Skeletal muscle satellite cell (primary cell): ENCODE data around the gene DNAJB6.

ENCODE experiments used
- H3K27me3 ChIP-seq: 2 replicates; pipeline ENCODE4 v1.7.0; 2013; ENCODE audit warnings: low read length; ENCODE audit not compliant: control insufficient read depth, insufficient read depth
- H3K36me3 ChIP-seq: 2 replicates; pipeline ENCODE4 v1.7.0; 2013; ENCODE audit warnings: mild to moderate bottlenecking, control low read depth, low read length; ENCODE audit not compliant: insufficient read depth
- H3K4me1 ChIP-seq: 2 replicates; pipeline ENCODE4 v1.7.0; 2013; ENCODE audit warnings: low read length; ENCODE audit not compliant: control insufficient read depth, insufficient read depth
- H3K4me2 ChIP-seq: 2 replicates; pipeline ENCODE4 v1.7.0; 2013; ENCODE audit warnings: mild to moderate bottlenecking, low read length
- H3K4me3 ChIP-seq: 2 replicates; pipeline ENCODE4 v1.7.0; 2013; ENCODE audit warnings: low read length
- H3K9ac ChIP-seq: 2 replicates; pipeline ENCODE4 v1.7.0; 2013; ENCODE audit warnings: mild to moderate bottlenecking, low read depth, low read length, moderate library complexity
- H3K9me3 ChIP-seq: replicated peaks from 2 replicates; pipeline ENCODE4 v1.7.0; 2013; ENCODE audit warnings: mild to moderate bottlenecking, control low read depth, low read length

The DNAJB6 gene

GRCh38 chr7:157462840-157463239 lies 126.0 kb downstream of the DNAJB6 start:
- Histone ChIP-seq H3K4me3 (no peak overlapping the region), H3K4me1 (no peaks in the 10 kb centered on the region), H3K27me3 (peaks cover 5% of the 10 kb centered on the region), H3K4me2 (no peak overlapping the region), H3K9ac (no peak overlapping the region), H3K36me3 (no peaks in the 10 kb centered on the region), H3K9me3 (no peaks in the 10 kb centered on the region)

GRCh38 chr7:157463245-157463644 lies 126.4 kb downstream of the DNAJB6 start:
- Histone ChIP-seq H3K36me3 (no peaks in the 10 kb centered on the region), H3K27me3 (peaks cover 5% of the 10 kb centered on the region), H3K4me3 (no peak overlapping the region), H3K9me3 (no peaks in the 10 kb centered on the region), H3K4me2 (no peak overlapping the region), H3K9ac (no peak overlapping the region), H3K4me1 (no peaks in the 10 kb centered on the region)

- H3K9me3 ChIP-seq, result no peaks in the 10 kb centered on the region
- no peak overlapping the region for H3K9ac ChIP-seq
- no peak overlapping the region for H3K4me3 ChIP-seq
- H3K27me3 ChIP-seq, result peaks cover 5% of the 10 kb centered on the region
- H3K36me3 ChIP-seq, result no peaks in the 10 kb centered on the region
- no peak overlapping the region for H3K4me2 ChIP-seq
- H3K4me1 ChIP-seq, result no peaks in the 10 kb centered on the region
Measured at GRCh38 chr7:157464111-157464970, 127.5 kb downstream of the DNAJB6 start.

- Histone ChIP-seq H3K4me3 (no peak overlapping the region), H3K9me3 (no peaks in the 10 kb centered on the region), H3K36me3 (no peaks in the 10 kb centered on the region), H3K9ac (no peak overlapping the region), H3K4me1 (no peaks in the 10 kb centered on the region), H3K4me2 (no peak overlapping the region), H3K27me3 (peaks cover 5% of the 10 kb centered on the region)
Measured at GRCh38 chr7:157464971-157465886, 128.4 kb downstream of the DNAJB6 start.

GRCh38 chr7:157465891-157466866 lies 129.4 kb downstream of the DNAJB6 start:
- Histone ChIP-seq H3K9ac (no peak overlapping the region), H3K4me2 (no peak overlapping the region), H3K4me3 (no peak overlapping the region), H3K4me1 (no peaks in the 10 kb centered on the region), H3K9me3 (no peaks in the 10 kb centered on the region), H3K27me3 (peaks cover 5% of the 10 kb centered on the region), H3K36me3 (no peaks in the 10 kb centered on the region)

GRCh38 chr7:157466867-157467261 lies 130.1 kb downstream of the DNAJB6 start:
- Histone ChIP-seq H3K9ac (no peak overlapping the region), H3K4me1 (no peaks in the 10 kb centered on the region), H3K4me3 (no peak overlapping the region), H3K27me3 (peaks cover 5% of the 10 kb centered on the region), H3K9me3 (no peaks in the 10 kb centered on the region), H3K4me2 (no peak overlapping the region), H3K36me3 (no peaks in the 10 kb centered on the region)
